K562 (cell line): ENCODE data around the gene SPEM3. TPM values are rescaled to one million over a fixed set of nuclear protein-coding genes. Genes with fewer than 3 reads are reported as not detected.
"Not testable (repeated sequence)": the region's sequence is repeated elsewhere in the genome, so short reads cannot be mapped to it uniquely, and the experiment has no call there.

Experiments used
- ATAC-seq: fragments of 200-7000 bp; cut with Tn5 transposase; 3 replicates; pipeline ENCODE4 v1.9.1; 2020; ENCODE audit warnings: moderate library complexity
- BruUV-seq: library from RNA; stranded (reverse); fragments of 400-500 nt; replicated peaks from 2 replicates; lab custom pipeline; 2021; lab: Mats Ljungman, UMichigan
- CTCF ChIA-PET: fragments of 300-600 bp; formaldehyde crosslinking; extraction: SDS; loops from one replicate; lab custom pipeline; 2021; ENCODE audit warnings: low intra/inter-chr PET ratio; lab: Yijun Ruan, JAX
- POLR2A ChIA-PET: fragments of 300-600, 350-650 bp; sonication (Branson Sonifier 250); formaldehyde crosslinking; extraction: SDS; loops from one replicate; lab custom pipeline; 2021; ENCODE audit warnings: antibody characterized with exemption, inconsistent platforms; lab: Yijun Ruan, JAX
- DNase-seq, 4 experiments: peaks; one replicate each; pipeline versions ENCODE4 v3.0.0 to v3.0.0-alpha.2; 2011 to 2018; ENCODE audit warnings: low spot score in 3 of 4, mixed read lengths in 3 of 4; ENCODE audit errors: extremely low read depth in 1 of 4
- FAIRE-seq: peaks from 2 replicates; lab custom pipeline; 2011; peaks lifted over from hg19 to GRCh38; lab: Jason Lieb, UNC
- H2AFZ ChIP-seq: 2 replicates; pipeline ENCODE4 v1.6.0; 2011; ENCODE audit warnings: low read depth, low read length, control low read depth, inconsistent platforms
- H3K27ac ChIP-seq: fragments of 200-600 bp; 3 replicates; pipeline ENCODE4 v1.8.0; 2011; ENCODE audit warnings: low read depth, mild to moderate bottlenecking, control low read depth, inconsistent platforms, low read length, moderate library complexity, mixed read lengths; ENCODE audit errors: extremely low read depth
- H3K27me3 ChIP-seq, 2 experiments: fragments of 300-600 bp in 1 of 2; 2 replicates in 1 of 2; 3 replicates in 1 of 2; pipeline versions ENCODE4 v1.6.0 to v1.8.0; 2011; ENCODE audit warnings: inconsistent platforms in 2 of 2, low read length in 2 of 2, mild to moderate bottlenecking in 1 of 2, mixed read lengths in 1 of 2, moderate library complexity in 1 of 2; ENCODE audit not compliant: control insufficient read depth in 2 of 2, insufficient read depth in 2 of 2
- H3K36me3 ChIP-seq: fragments of 300-600 bp; 3 replicates; pipeline ENCODE4 v1.8.0; 2011; ENCODE audit warnings: mild to moderate bottlenecking, low read length, inconsistent platforms; ENCODE audit not compliant: control insufficient read depth, insufficient read depth
- H3K4me1 ChIP-seq, 2 experiments: fragments of 200-600 bp in 1 of 2; replicated peaks in 1 of 2; 2 replicates in 1 of 2; 3 replicates in 1 of 2; pipeline versions ENCODE4 v1.5.1 to v1.8.0; 2011; ENCODE audit warnings: inconsistent platforms in 2 of 2, low read length in 2 of 2, mild to moderate bottlenecking in 1 of 2, mixed read lengths in 1 of 2, moderate library complexity in 1 of 2; ENCODE audit not compliant: control insufficient read depth in 2 of 2, insufficient read depth in 2 of 2
- H3K4me2 ChIP-seq: 2 replicates; pipeline ENCODE4 v1.6.1; 2011; ENCODE audit warnings: low read length, control low read depth, inconsistent platforms, mixed read lengths; ENCODE audit not compliant: insufficient read depth
- H3K4me3 ChIP-seq: fragments of 200-600 bp; sonication (generic), shearing (Covaris generic); 2 replicates; pipeline ENCODE4 v1.5.1; 2016; ENCODE audit warnings: control low read depth, inconsistent platforms
- H3K79me2 ChIP-seq: fragments of 200-600 bp; 3 replicates; pipeline ENCODE4 v1.8.0; 2011; ENCODE audit warnings: low read length, inconsistent platforms; ENCODE audit not compliant: control insufficient read depth, insufficient read depth
- H3K9ac ChIP-seq, 2 experiments: 2 replicates each; pipeline versions ENCODE4 v1.6.0 to v1.6.1; 2011; ENCODE audit warnings: low read depth in 2 of 2, low read length in 2 of 2, control low read depth in 1 of 2, inconsistent platforms in 1 of 2, mild to moderate bottlenecking in 1 of 2, mixed read lengths in 1 of 2; ENCODE audit not compliant: insufficient read depth in 1 of 2
- H3K9me1 ChIP-seq: one replicate; pipeline ENCODE4 v1.6.0; 2011; ENCODE audit warnings: inconsistent platforms, mild to moderate bottlenecking, low read length, moderate library complexity; ENCODE audit not compliant: control insufficient read depth, insufficient read depth
- H3K9me3 ChIP-seq: replicated peaks from 2 replicates; pipeline ENCODE4 v1.5.1; 2011; ENCODE audit warnings: low read depth, low read length, inconsistent platforms; ENCODE audit not compliant: control insufficient read depth, insufficient read depth
- H4K20me1 ChIP-seq: replicated peaks from 2 replicates; pipeline ENCODE4 v1.6.1; 2011; ENCODE audit warnings: low read length, inconsistent platforms, mixed read lengths; ENCODE audit not compliant: control insufficient read depth, insufficient read depth
- CBX3 ChIP-seq, 2 experiments: IDR thresholded peaks; 1 replicate in 1 of 2; 2 replicates in 1 of 2; pipeline ENCODE4 v1.6.1; 2012; ENCODE audit warnings: inconsistent platforms in 2 of 2, low read length in 2 of 2, borderline replicate concordance in 1 of 2, control low read depth in 1 of 2
- CHD1 ChIP-seq: fragments of 200-600 bp; sonication (generic); IDR thresholded peaks from one replicate; pipeline ENCODE4 v1.6.1; 2012; ENCODE audit warnings: mild to moderate bottlenecking, moderate library complexity, low read length, inconsistent platforms
- DPF2 ChIP-seq: fragments of 450-650 bp; IDR thresholded peaks from 2 replicates; pipeline ENCODE4 v1.6.1; 2016
- HNRNPUL1 ChIP-seq: fragments of 200-400 bp; formaldehyde crosslinking; IDR thresholded peaks from 2 replicates; pipeline ENCODE4 v1.6.1; 2017; ENCODE audit warnings: low read length
- MAZ ChIP-seq, 2 experiments: fragments of 450-650 bp in 1 of 2; sonication (generic) in 1 of 2; formaldehyde crosslinking; IDR thresholded peaks in 1 of 2; conservative IDR thresholded peaks in 1 of 2; 2 replicates each; pipeline versions ENCODE4 v1.4.0 to v1.5.0; 2020; ENCODE audit warnings: mild to moderate bottlenecking in 1 of 2, missing genetic modification reagents in 1 of 2
- NFRKB ChIP-seq: fragments of 450-650 bp; IDR thresholded peaks from 2 replicates; pipeline ENCODE4 v1.6.1; 2016; ENCODE audit warnings: low read depth
- NRF1 ChIP-seq, 2 experiments: fragments of 450-650 bp; IDR thresholded peaks in 1 of 2; conservative IDR thresholded peaks in 1 of 2; 2 replicates each; pipeline ENCODE4 v1.6.1; 2014; ENCODE audit warnings: mild to moderate bottlenecking in 2 of 2
- RBFOX2 ChIP-seq: fragments of 200-400 bp; formaldehyde crosslinking; IDR thresholded peaks from 2 replicates; pipeline ENCODE4 v1.6.1; 2017; ENCODE audit warnings: low read depth, mild to moderate bottlenecking, low read length, moderate library complexity
- SIX5 ChIP-seq, 2 experiments: IDR thresholded peaks; 2 replicates each; pipeline ENCODE4 v1.6.1; 2011; ENCODE audit warnings: low read length in 2 of 2, borderline replicate concordance in 1 of 2, low read depth in 1 of 2, mild to moderate bottlenecking in 1 of 2, moderate library complexity in 1 of 2; ENCODE audit not compliant: insufficient read depth in 1 of 2
- SMARCE1 ChIP-seq: fragments of 450-650 bp; IDR thresholded peaks from 2 replicates; pipeline ENCODE4 v1.7.1; 2016; ENCODE audit warnings: mild to moderate bottlenecking
- whole genome bisulfite sequencing: fragments of 100-300 bp; shearing (Covaris generic); methylation state at CpG from one replicate; pipeline ENCODE4 v1.1.6; 2016; ENCODE audit warnings: low coverage, mixed read lengths; ENCODE audit not compliant: insufficient coverage; ENCODE audit errors: missing lambda C conversion rate; 5-methylcytosine and 5-hydroxymethylcytosine counted together
- in situ Hi-C: fragments of 300-500 bp; cut with MboI; formaldehyde crosslinking; loops from 4 replicates; pipeline ENCODE4 v1.15.0; 2018; ENCODE audit warnings: inconsistent platforms, mixed read lengths
- intact Hi-C: fragments of 100-400 bp; cut with micrococcal nuclease; formaldehyde crosslinking; loops from 2 replicates; pipeline ENCODE4 v1.14.2; 2022
- polyA plus RNA-seq, 8 experiments: library from polyadenylated mRNA; depleted of rRNA in 4 of 8; stranded (reverse) in 5 of 8; unstranded in 3 of 8; fragments of >200 nt; fragmentation: Nextera tagmentation in 2 of 8; fragmentation: Illumina TruSeq in 1 of 8; extraction: Ambion mirVana in 2 of 8; extraction: Trizol in 1 of 8; gene quantifications; 2 replicates each; pipeline versions ENCODE4 v1.2.1 to v1.2.3, GENCODE V29; 2011 to 2014; ENCODE audit warnings: inconsistent platforms in 1 of 8, missing spikeins in 1 of 8
- total RNA-seq, 7 experiments: library from RNA; depleted of rRNA in 6 of 7; stranded (reverse); fragments of >200 nt in 6 of 7; fragmentation: Illumina TruSeq in 2 of 7; extraction: Trizol in 2 of 7; gene quantifications; 2 replicates each; pipeline versions ENCODE4 v1.2.1 to v1.2.3, GENCODE V29; 2011 to 2021; ENCODE audit warnings: low replicate concordance in 1 of 7
- TF ChIP-seq, protein P1 (sequence below): fragments of 200-800 bp; sonication (Bioruptor generic); IDR thresholded peaks from 2 replicates; pipeline ENCODE4 v1.6.1; 2017; ENCODE audit warnings: missing genetic modification characterization, missing compliant biosample characterization

The SPEM3 gene
- total and polyA plus RNA-seq, 9 of the 15 experiments (the other 6 are each of a cell fraction or from before 2014, with no cell fraction given) = not detected

DNA sequence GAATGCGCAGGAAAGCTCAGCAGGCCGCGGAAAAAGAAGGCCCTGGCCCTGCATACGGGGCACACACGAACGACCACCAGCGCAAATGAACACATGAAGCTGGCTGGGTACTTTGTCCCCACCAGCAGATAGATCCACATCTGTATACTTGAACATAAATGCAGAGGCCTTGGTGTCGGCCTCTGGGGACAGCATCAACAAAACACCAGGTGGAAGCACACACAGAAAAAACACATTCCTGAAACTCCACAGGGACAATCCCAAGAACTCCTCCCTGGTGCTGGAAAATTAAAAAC, 51.4 kb downstream of the SPEM3 start:
- intact Hi-C loops = loop anchor here (5.0 kb wide), 3 partner anchors 43 to 128 kb away; partner anchors contain the start of genes FGF11, KCTD11, TMEM102 and TMEM256
- Histone ChIP-seq H3K9ac (peak overlapping the region; percentile 60 to 92), H3K79me2 (peaks cover 59% of the 10 kb centered on the region), H3K36me3 (no peaks in the 10 kb centered on the region; the same call in 2 of the 3 replicates), H3K27ac (peak overlapping the region; percentile 91), H3K9me1 (no peaks in the 10 kb centered on the region), H3K4me1 (peaks cover 38 to 69% of the 10 kb centered on the region in 2 experiments), H3K4me2 (peak overlapping the region; percentile 83), H2AFZ (peak overlapping the region; percentile 26), H4K20me1 (0 out of 2 replicates have a peak, but pooled peaks cover 13% of the 10 kb centered on the region), H3K9me3 (no peaks in the 10 kb centered on the region), H3K27me3 (no peaks in the 10 kb centered on the region), H3K4me3 (peak overlapping the region; percentile 70)
- ATAC-seq = no peak
- no TSS peak for BruUV-seq
- DNase-seq = no peak
- ChIA-PET POLR2A (interaction anchor here (1.0 to 1.3 kb wide), 6 partner anchors 9 to 126 kb away, joined by 3 to 7 read pairs (median 4); partner anchors contain the start of gene TMEM256), CTCF (no interaction called here)
- in situ Hi-C loops = no loop called here
- WGBS = 15% methylated on average over 7 of the region's 8 CpGs
- TF ChIP-seq CBX3 (IDR thresholded peaks at IDR 0.05; ENCODE audit: borderline replicate concordance in 1 of 2, low read length in 2 of 2) (no peak), DPF2 (0 out of 2 replicates have a peak, but pooled peaks have one; percentile 8), HNRNPUL1 (no peak), RBFOX2 (no peak), SIX5 (IDR thresholded peaks at IDR 0.05; ENCODE audit: borderline replicate concordance in 1 of 2, insufficient read depth in 1 of 2, low read depth in 1 of 2, low read length in 2 of 2) (no peak), CHD1 (no peak), NRF1 (conservative IDR thresholded peaks at IDR 0.05 in 1 of 2, IDR thresholded peaks at IDR 0.05 in 1 of 2) (peak in 1 of 2 experiments; percentile 27; a peak in 2 of 4 replicates), MAZ (CRISPR knock-in tag; conservative IDR thresholded peaks at IDR 0.05 in 1 of 2, IDR thresholded peaks at IDR 0.05 in 1 of 2) (0 out of 4 replicates have a peak, but pooled peaks of 1 of the 2 experiments have one; percentile 6), SMARCE1 (0 out of 2 replicates have a peak, but pooled peaks have one; percentile 25), NFRKB (0 out of 2 replicates have a peak, but pooled peaks have one; percentile 2)
- TF ChIP-seq, protein P1, sequence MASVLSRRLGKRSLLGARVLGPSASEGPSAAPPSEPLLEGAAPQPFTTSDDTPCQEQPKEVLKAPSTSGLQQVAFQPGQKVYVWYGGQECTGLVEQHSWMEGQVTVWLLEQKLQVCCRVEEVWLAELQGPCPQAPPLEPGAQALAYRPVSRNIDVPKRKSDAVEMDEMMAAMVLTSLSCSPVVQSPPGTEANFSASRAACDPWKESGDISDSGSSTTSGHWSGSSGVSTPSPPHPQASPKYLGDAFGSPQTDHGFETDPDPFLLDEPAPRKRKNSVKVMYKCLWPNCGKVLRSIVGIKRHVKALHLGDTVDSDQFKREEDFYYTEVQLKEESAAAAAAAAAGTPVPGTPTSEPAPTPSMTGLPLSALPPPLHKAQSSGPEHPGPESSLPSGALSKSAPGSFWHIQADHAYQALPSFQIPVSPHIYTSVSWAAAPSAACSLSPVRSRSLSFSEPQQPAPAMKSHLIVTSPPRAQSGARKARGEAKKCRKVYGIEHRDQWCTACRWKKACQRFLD (CRISPR knock-in tag) = 0 out of 2 replicates have a peak, but pooled peaks have one; percentile 24
- FAIRE-seq = peak; percentile 75

DNA sequence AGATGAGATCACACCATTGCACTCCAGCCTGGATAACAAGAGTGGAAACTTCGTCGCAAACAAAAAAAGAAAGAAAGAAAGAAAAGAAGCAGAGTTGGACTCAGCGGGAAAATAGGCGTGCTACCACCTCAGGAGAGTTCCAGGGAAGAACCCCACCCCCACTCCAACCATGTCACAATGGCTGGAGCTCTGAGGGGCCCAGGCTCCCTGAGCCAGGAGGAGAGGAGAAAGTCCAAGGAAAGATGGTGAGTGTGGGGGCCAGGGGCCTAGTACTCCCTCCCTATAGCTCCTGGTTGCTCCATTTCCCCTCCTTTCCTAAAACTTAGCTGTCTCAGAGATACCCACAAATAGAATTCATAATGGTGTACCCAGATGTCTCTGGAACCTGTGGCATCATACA, 52.6 kb downstream of the SPEM3 start, which contains the start of gene SLC35G6:
TSS of gene SLC35G6 (plus strand) at position 172 of the 400 bp plus-strand sequence. CDS start at position 243, 71 bp downstream.
- Histone ChIP-seq H3K9ac (peak within 1 kb of the TSS; percentile 92 to 99), H3K79me2 (peaks cover 58% of the 10 kb centered on the region), H3K27ac (peak within 1 kb of the TSS; percentile 91), H3K4me1 (peaks cover 26 to 59% of the 10 kb centered on the region in 2 experiments; a peak in 4 of 5 replicates)
- intact Hi-C loops = loop anchor here (5.0 kb wide), 3 partner anchors 44 to 129 kb away; partner anchors contain the start of genes FGF11, KCTD11, TMEM102 and TMEM256
- H3K36me3 ChIP-seq, H3K9me1 ChIP-seq, DNase-seq, H2AFZ ChIP-seq, H3K9me3 ChIP-seq, ATAC-seq, in situ Hi-C loops, H3K4me3 ChIP-seq, FAIRE-seq, BruUV-seq, CTCF ChIA-PET, H3K27me3 ChIP-seq, H4K20me1 ChIP-seq, H3K4me2 ChIP-seq: not testable (repeated sequence)
- 93% methylated on average over 4 of the region's 4 CpGs for WGBS
- POLR2A ChIA-PET = interaction anchor here (0.7 to 1.3 kb wide), 2 partner anchors 14 to 77 kb away, joined by 3 read pairs; partner anchors contain the start of gene TMEM256
